Neural cell (in vitro differentiated cells): Measurements from ENCODE around the gene S100A2. TPM values are rescaled to one million over a fixed set of nuclear protein-coding genes. Genes with fewer than 3 reads are reported as not detected.

Source experiments
- H2AFZ ChIP-seq: fragments of 200-600, 300-800 bp; sonication (generic), shearing (Covaris generic); 2 replicates; pipeline ENCODE4 v1.6.0; 2014; ENCODE audit warnings: low read depth, mild to moderate bottlenecking, antibody characterized with exemption, low read length, moderate library complexity
- H3F3A ChIP-seq: fragments of 200-600 bp; shearing (Covaris generic); 2 replicates; pipeline ENCODE4 v1.6.1; 2016; ENCODE audit warnings: mild to moderate bottlenecking, moderate library complexity, mixed read lengths, antibody characterized with exemption, low read length; ENCODE audit not compliant: insufficient read depth, poor library complexity, severe bottlenecking
- H3K27ac ChIP-seq: fragments of 200-600, 300-800 bp; sonication (generic), shearing (Covaris generic); 2 replicates; pipeline ENCODE4 v1.5.1; 2014; ENCODE audit warnings: mild to moderate bottlenecking, low read length, moderate library complexity
- H3K27me3 ChIP-seq: fragments of 300-800, 200-600 bp; sonication (generic), shearing (Covaris generic); 2 replicates; pipeline ENCODE4 v1.6.0; 2014; ENCODE audit warnings: mild to moderate bottlenecking, low read depth, low read length, moderate library complexity; ENCODE audit not compliant: insufficient read depth
- H3K36me3 ChIP-seq: fragments of 300-800, 200-600 bp; sonication (generic), shearing (Covaris generic); 2 replicates; pipeline ENCODE4 v1.5.1; 2014; ENCODE audit warnings: mild to moderate bottlenecking, antibody characterized with exemption, low read length, moderate library complexity; ENCODE audit not compliant: insufficient read depth
- H3K4me2 ChIP-seq: fragments of 300-800, 200-600 bp; sonication (generic), shearing (Covaris generic); 2 replicates; pipeline ENCODE4 v1.6.0; 2014; ENCODE audit warnings: mild to moderate bottlenecking, low read length
- H3K4me3 ChIP-seq: fragments of 300-800, 200-600 bp; sonication (generic), shearing (Covaris generic); 2 replicates; pipeline ENCODE4 v1.5.1; 2014; ENCODE audit warnings: mild to moderate bottlenecking, low read length, moderate library complexity
- H3K79me2 ChIP-seq: fragments of 200-600 bp; shearing (Covaris generic); replicated peaks from 2 replicates; pipeline ENCODE4 v1.6.0; 2014; ENCODE audit warnings: mild to moderate bottlenecking, low read length, moderate library complexity; ENCODE audit not compliant: insufficient read depth
- H3K9ac ChIP-seq: fragments of 300-800, 200-600 bp; sonication (generic), shearing (Covaris generic); 2 replicates; pipeline ENCODE4 v1.6.1; 2016; ENCODE audit warnings: mild to moderate bottlenecking, low read length, mixed read lengths
- H3K9me2 ChIP-seq: fragments of 200-600 bp; shearing (Covaris generic); 2 replicates; pipeline ENCODE4 v1.6.1; 2016; ENCODE audit warnings: mild to moderate bottlenecking, low read length, mixed read lengths; ENCODE audit not compliant: insufficient read depth
- H3K9me3 ChIP-seq: fragments of 200-600, 300-800 bp; sonication (generic), shearing (Covaris generic); 2 replicates; pipeline ENCODE4 v1.6.1; 2016; ENCODE audit warnings: mild to moderate bottlenecking, mixed run types, low read length, moderate library complexity, mixed read lengths
- H4K20me1 ChIP-seq: fragments of 200-600 bp; shearing (Covaris generic); 2 replicates; pipeline ENCODE4 v1.6.1; 2016; ENCODE audit warnings: mild to moderate bottlenecking, mixed run types; ENCODE audit not compliant: insufficient read depth
- CTCF ChIP-seq: fragments of 450-650 bp; IDR thresholded peaks from 2 replicates; pipeline ENCODE4 v1.5.1; 2014; ENCODE audit warnings: antibody characterized with exemption, mild to moderate bottlenecking, moderate library complexity; ENCODE audit not compliant: poor library complexity, severe bottlenecking
- EP300 ChIP-seq: fragments of 450-650 bp; conservative IDR thresholded peaks from 2 replicates; pipeline ENCODE4 v1.6.1; 2014; ENCODE audit warnings: antibody characterized with exemption, mild to moderate bottlenecking, moderate library complexity; ENCODE audit not compliant: poor library complexity, severe bottlenecking
- EZH2 ChIP-seq: fragments of 200-600, 300-800 bp; shearing (Covaris generic), sonication (generic); IDR thresholded peaks from 2 replicates; pipeline ENCODE4 v1.6.1; 2014; ENCODE audit warnings: antibody characterized with exemption, low read length, borderline replicate concordance, mild to moderate bottlenecking; ENCODE audit not compliant: insufficient read depth, poor library complexity, severe bottlenecking
- MXI1 ChIP-seq: fragments of 450-650 bp; conservative IDR thresholded peaks from 2 replicates; pipeline ENCODE4 v1.6.1; 2014; ENCODE audit warnings: antibody characterized with exemption, mild to moderate bottlenecking; ENCODE audit not compliant: poor library complexity, severe bottlenecking
- POLR2AphosphoS5 ChIP-seq: IDR thresholded peaks from 2 replicates; pipeline ENCODE4 v1.6.1; 2012
- RAD21 ChIP-seq: fragments of 450-650 bp; conservative IDR thresholded peaks from 2 replicates; pipeline ENCODE4 v1.6.1; 2014; ENCODE audit warnings: antibody characterized with exemption, mild to moderate bottlenecking, moderate library complexity
- REST ChIP-seq: IDR thresholded peaks from 2 replicates; pipeline ENCODE4 v1.6.1; 2012; ENCODE audit warnings: borderline replicate concordance
- SMC3 ChIP-seq: fragments of 450-650 bp; conservative IDR thresholded peaks from 2 replicates; pipeline ENCODE4 v1.6.1; 2014; ENCODE audit warnings: antibody characterized with exemption, mild to moderate bottlenecking, moderate library complexity; ENCODE audit not compliant: poor library complexity
- TAF1 ChIP-seq: IDR thresholded peaks from 2 replicates; pipeline ENCODE4 v1.6.1; 2012; ENCODE audit warnings: low read depth
- polyA plus RNA-seq: library from polyadenylated mRNA; depleted of rRNA; stranded (reverse); fragments of >200 nt; gene quantifications from 2 replicates; pipeline ENCODE4 v1.2.3, GENCODE V29; 2014

Gene S100A2
- polyA plus RNA-seq, 1 donor from 2014 or later, result not detected

GRCh38 chr1:153544453-153545066 is 21.1 kb downstream of the S100A2 start:
- Histone ChIP-seq H3K9ac (no peak overlapping the region), H3K4me2 (no peak overlapping the region), H3F3A (no peaks in the 10 kb centered on the region), H3K27me3 (no peaks in the 10 kb centered on the region), H2AFZ (no peak overlapping the region), H3K9me2 (no peaks in the 10 kb centered on the region), H3K79me2 (no peaks in the 10 kb centered on the region), H3K36me3 (no peaks in the 10 kb centered on the region), H3K27ac (no peak overlapping the region), H3K4me3 (no peak overlapping the region), H3K9me3 (no peaks in the 10 kb centered on the region), H4K20me1 (no peaks in the 10 kb centered on the region)
- no peak for TF ChIP-seq EZH2
- no peak for TF ChIP-seq CTCF
- no peak for TF ChIP-seq EP300
- no peak for TF ChIP-seq SMC3
- TF ChIP-seq POLR2AphosphoS5, result no peak
- no peak for TF ChIP-seq TAF1
- no peak for TF ChIP-seq MXI1
- no peak for TF ChIP-seq REST
- TF ChIP-seq RAD21, result no peak

- Histone ChIP-seq H3K27ac (no peak overlapping the region), H3K36me3 (no peaks in the 10 kb centered on the region), H4K20me1 (no peaks in the 10 kb centered on the region), H3K4me3 (no peak overlapping the region), H3F3A (no peaks in the 10 kb centered on the region), H3K27me3 (no peaks in the 10 kb centered on the region), H3K4me2 (no peak overlapping the region), H3K9me2 (no peaks in the 10 kb centered on the region), H3K9ac (no peak overlapping the region), H3K79me2 (no peaks in the 10 kb centered on the region), H3K9me3 (no peaks in the 10 kb centered on the region), H2AFZ (no peak overlapping the region)
- TF ChIP-seq TAF1 (no peak), CTCF (no peak), EP300 (no peak), MXI1 (no peak), REST (no peak), POLR2AphosphoS5 (no peak), EZH2 (no peak), SMC3 (no peak), RAD21 (no peak)
These were observed 21.9 kb downstream of the S100A2 start for GRCh38 chr1:153543736-153544135.
